ENCODE data around the gene GTF2F2.
A peak's percentile ranks its signal among the peaks of the same experiment; 100 is the strongest.
"Not testable (repeated sequence)": the region's sequence is repeated elsewhere in the genome, so short reads cannot be mapped to it uniquely, and the experiment has no call there.

Gene GTF2F2

DNA sequence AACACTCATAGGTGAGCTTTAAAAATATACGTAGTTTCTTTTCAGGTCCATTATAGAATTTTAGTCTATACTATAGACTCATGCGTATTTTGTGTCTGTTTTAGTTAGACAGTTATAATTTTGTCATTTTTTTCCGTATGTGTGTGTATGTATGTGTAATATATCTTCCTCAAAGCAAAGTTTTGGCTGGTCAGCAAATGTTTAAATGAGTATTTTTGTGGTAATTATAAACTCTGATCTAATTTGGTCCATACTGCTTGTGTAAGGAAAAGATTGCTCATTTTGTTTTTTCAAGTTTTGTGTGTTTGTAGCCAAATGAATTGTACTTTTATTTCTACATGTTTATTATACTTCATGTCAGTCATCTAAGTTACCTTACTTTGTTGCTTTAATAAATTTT, 60.0 kb downstream of the GTF2F2 start:
- no peak for DNase-seq (ENCODE audit: low read depth in 2 of 2)

DNA sequence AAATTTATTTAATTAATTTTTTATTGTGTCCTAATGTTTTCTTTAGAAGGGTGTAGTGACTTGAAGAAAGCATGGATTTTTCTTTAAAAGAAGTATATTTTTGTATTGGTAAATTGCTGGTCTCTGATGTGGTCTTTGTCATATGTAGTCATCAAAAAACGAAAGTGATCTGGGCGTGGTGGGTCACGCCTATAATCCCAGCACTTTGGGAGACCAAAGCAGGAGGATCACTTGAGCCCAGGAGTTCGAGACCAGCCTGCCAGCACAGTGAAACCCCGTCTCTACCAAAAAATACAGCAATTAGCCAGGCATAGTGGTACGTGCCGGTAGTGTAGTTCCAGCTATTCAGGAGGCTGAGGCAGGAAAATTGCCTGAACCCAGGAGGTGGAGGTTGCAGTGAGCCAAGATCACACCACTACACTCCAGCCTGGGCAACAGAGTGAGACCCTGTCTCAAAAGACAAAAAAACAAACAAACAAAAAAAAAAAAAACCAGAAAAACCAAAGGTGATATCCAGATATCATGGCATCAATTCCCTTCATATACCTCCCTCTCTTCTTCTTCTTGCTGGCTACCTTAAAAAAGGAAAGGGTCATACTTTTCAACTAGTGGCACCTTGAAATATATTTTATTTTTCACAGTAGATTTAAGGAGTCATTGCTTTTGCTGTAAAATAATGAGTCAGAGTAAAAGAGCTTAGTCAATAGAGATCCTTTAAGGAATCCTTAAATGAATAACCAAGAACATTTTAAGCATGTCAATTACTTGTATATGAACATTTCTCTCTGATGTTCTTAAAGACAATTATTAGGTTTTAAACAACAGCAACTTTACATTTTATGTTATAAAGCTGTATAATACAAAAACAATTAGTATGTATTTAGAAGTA, 60.6 kb downstream of the GTF2F2 start:
- no peak for DNase-seq (ENCODE audit: low read depth in 2 of 2)

DNA sequence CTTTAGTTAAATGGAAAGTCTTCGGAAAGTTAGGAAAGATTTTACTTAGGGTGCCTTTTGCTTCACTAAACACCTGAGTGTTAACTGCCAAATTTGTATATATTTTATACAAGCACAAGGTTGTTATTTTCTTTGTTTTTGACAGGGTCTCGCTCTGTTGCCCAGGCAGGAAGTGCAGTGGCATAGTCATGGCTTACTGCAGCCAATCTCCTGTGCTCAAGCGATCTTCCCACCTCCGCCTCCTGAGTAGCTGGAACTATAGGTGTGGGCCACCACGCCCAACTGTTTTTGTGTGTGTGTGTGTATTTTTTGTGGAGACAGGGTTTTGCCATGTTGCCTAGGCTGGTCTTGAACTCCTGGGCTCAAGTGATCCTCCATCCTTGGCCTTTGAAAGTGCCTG, 64.4 kb downstream of the GTF2F2 start:
- no peak for DNase-seq (ENCODE audit: low read depth in 2 of 2)

DNA sequence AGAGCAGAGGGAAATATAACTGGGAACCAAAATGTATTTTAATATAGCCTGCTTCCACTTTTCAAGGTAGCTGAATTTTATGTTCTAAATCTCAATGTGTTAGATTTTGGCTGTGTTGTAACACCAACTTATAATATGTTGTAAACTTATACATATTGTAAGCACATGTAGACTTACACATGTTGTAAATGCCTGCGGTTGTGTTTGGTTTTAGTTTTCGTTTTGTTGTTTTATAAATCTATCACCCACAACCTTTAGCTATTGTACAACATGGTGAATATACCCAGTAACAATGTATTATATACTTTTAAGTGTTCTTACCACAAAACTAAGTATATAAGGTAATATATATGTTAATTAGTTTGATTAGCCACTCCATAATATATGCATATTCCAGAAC, 65.0 kb downstream of the GTF2F2 start:
- DNase-seq (ENCODE audit: low read depth in 2 of 2), result no peak

DNA sequence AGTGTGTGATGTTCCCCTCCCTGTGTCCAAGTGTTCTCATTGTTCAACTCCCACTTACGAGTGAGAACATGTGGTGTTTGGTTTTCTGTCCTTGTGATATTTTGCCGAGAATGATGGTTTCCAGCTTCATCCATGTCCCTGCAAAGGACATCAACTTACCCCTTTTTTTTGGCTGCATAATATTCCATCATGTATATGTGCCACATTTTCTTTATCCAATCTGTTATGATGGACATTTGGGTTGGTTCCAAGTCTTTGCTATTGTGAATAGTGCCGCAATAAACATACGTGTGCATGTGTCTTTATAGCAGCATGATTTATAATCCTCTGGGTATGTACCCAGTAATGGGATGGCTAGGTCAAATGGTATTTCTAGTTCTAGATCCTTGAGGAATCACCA, 68.8 kb downstream of the GTF2F2 start:
- DNase-seq (ENCODE audit: low read depth in 2 of 2), result not testable (repeated sequence)

DNA sequence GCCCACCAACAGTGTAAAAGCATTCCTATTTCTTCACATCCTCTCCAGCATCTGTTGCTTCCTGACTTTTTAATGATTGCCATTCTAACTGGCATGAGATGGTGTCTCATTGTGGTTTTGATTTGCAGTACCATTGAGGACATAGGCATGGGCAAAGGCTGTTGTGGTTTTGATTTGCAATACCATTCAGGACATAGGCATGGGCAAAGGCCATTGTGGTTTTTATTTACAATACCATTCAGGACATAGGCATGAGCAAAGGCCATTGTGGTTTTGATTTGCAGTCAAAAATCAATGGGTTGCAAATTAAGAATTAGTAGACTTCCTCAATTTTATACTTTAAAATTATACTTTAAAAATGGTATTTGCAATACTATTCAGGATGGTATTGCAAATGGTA, 69.2 kb downstream of the GTF2F2 start:
- DNase-seq (ENCODE audit: low read depth in 2 of 2), result not testable (repeated sequence)

DNA sequence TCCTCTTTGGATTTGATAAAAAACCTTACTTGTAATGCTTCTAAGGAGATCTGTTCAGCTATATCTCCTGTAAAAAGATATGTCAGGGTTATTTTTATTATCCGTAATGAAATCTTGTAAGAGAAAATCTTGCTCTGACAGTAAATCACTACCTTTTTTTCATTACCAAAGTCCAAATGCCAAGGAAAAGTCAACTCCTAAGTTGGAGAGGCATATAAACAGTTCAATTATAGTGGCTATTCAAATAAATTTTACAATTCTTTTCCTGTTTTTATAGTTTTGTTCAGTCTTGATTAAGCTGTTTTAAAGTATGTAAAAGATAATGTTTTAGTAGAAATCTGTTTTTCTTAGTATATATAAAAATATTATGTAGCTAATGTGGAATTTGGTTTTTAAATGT, 71.6 kb downstream of the GTF2F2 start:
- no peak for DNase-seq (ENCODE audit: low read depth in 2 of 2)

DNA sequence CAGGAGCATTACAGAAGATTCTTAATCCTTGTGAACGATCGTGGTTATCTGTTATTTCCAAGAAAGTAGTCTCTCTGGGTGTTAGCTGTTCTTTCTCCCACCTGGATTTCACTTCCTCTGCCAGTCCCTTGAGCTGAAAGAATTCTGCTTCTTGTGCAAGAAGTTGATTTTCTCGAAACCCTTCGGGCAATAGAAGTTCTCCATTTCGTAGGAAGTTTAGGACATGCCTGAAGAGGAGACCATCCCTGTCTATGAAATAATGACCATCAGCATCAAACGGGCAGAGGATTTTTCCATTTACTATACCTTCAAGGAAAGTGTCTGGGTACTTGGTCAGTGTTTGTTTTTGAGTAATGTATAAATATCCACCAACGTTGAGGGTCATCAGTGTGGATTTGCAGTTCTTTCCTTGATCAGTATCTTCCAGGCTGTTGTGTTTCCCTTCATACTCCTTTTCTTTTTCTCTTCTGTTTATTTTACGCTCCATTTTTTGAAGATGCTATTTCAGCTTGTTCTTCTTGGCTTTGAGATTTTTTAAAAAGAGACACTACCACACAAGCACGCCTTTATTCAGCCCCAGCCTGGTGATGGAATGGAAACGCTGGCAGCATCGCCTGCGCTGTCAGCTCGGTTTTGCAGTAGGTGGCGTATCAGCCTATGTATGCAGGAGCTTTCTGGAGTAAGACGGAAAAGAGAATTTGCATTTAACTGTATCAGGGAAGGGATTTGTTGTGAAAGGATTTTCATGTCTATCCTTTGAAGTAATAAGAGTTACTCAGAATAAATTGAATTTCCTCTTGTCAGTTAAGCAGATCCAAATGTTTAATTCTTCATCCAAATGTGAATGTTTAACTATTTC, 74.0 kb downstream of the GTF2F2 start:
- no peak for DNase-seq (ENCODE audit: low read depth in 2 of 2)

DNA sequence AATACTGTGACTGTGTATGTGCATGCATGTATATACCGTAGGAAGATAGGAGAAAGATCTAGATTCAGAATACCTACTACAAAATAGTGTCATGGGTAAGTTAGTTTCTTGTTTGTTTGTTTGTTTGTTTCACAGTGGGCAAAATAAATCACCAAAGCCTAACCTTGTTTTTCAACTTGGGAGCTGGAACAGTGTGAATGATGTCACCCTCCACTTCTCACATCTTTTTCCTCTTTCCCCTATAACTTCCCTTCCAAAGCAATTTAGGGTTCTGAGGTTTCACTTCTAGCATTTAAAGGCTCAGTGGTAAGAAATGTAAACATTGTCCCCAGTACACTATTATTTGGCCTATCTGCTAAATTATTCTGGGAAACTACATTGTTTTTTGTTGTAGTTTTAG, 75.1 kb downstream of the GTF2F2 start:
- DNase-seq (ENCODE audit: low read depth in 2 of 2), result no peak

DNA sequence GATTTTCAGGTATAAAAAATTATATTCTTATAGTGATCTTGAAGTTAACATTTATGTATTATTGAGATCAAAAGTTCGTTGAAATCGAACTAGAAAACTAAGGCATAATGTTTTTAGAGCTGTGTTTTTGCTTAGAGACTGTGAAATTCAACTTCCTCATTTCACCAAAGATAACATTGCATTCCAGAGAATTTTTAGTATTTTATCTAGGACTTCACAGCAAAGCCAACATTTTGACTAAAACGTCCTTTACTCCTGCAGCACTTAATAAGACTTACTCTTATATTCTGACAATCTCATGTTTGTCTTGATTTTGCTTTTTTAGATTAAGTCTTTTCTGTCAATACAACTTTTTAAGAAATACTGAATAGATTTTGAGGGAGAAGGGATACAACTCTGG, 75.8 kb downstream of the GTF2F2 start:
- DNase-seq (ENCODE audit: low read depth in 2 of 2), result no peak

DNA sequence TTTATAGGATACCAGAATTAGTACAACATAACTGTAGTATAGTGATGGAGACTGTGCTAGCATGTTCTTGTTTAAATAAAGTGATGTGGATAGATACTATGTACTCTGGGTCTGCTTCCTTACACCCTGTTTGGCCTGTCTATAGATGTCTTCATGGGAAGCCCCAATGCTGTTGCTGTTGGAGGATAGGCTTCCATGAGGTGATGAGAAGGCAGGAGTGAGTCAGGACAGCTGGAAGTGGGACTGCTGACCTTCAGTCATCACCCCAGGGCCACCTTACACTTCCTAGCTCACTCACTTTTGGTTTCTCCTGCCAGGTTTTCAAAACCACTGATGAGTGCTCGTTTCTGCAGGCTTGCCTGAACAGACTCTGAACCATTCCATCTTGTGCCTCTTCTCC, 76.3 kb downstream of the GTF2F2 start:
- no peak for DNase-seq (ENCODE audit: low read depth in 2 of 2)

DNA sequence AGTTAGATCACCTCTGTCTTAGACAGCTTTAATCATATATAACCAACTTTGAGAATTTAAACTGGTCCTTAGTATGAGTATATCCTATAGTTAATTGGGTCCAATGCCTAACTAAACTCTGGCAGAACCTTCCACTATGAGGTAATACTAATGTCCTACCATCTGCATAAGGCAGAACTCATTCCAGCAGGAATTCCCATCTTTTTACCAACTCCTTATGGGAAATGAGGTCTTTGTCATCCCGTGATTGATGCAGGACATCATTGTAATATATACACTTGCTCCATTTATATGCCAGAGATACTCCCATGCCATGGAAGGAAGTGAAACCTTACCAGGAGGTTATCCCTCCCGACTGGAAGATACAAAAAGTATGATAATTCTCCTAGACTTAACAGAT, 77.7 kb downstream of the GTF2F2 start:
- no peak for DNase-seq (ENCODE audit: low read depth in 2 of 2)

DNA sequence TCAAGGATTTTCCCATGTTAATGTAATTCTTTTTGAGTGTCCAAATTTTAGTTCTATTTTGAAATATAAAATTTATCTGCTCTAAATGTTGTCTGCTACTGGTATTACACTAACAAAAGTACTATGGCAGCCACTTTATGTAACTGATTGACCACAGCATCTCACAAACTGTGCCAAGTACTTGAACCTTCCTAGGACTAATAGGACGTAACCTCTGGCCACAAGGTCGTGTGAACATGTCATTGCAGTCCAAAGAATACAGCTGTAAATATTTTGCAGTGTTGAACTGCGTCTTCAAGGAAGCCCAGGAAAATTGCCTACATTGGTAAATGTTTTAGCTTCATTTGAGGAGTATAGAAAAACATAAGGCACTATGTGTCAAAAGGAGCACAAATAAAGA, 78.6 kb downstream of the GTF2F2 start:
- DNase-seq (ENCODE audit: low read depth in 2 of 2), result no peak

DNA sequence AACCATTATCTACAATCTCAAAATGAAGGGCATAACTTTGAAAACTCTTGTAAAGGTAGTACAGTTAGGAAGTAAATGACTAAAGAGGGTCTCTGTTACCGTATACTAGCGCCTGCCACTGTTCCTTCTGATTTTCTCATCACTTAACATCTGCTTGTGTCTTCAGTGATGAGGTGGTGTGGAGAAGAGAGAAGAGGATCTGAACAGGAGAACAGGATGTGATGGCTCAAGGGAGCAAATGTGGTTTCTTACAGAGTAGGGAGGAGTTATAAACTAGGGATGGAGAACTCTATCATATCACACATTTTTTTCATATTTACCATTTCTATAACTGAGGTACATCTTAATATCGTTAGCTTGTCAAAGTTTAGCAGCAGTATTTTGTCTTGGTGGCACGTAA, 79.4 kb downstream of the GTF2F2 start:
- no peak for DNase-seq (ENCODE audit: low read depth in 2 of 2)

DNA sequence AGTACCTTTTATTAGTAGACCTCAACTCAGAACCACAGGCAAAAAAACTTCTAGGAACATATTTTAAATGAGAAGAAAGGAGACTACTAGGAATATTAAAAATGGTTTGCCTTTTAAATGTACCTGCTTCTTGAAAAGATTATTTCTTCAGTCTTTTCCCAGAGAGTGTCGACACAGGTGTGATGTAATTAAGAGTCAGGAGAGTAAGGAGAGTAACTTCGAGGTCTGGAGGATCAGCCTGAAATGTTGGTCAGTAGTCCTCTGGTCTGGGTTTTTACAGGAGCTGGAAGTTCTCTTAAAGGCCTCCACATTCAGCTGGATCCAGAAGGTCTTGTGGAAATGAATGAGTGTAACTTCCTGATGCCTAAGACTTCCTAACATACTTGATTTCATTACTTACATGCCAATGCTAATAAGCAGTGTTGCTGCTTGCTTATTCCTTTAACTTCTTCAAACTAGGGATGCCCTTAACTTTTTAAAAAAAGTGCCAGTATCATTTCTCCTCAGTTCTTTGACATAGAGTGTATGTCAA, 80.5 kb downstream of the GTF2F2 start, which contains the start of gene KCTD4:
Gene KCTD4, minus strand, starts transcription at position 345 of the 532 bp plus-strand sequence. CDS start 6,478 bp downstream, outside the sequence.
- no peak for DNase-seq (ENCODE audit: low read depth in 2 of 2)

DNA sequence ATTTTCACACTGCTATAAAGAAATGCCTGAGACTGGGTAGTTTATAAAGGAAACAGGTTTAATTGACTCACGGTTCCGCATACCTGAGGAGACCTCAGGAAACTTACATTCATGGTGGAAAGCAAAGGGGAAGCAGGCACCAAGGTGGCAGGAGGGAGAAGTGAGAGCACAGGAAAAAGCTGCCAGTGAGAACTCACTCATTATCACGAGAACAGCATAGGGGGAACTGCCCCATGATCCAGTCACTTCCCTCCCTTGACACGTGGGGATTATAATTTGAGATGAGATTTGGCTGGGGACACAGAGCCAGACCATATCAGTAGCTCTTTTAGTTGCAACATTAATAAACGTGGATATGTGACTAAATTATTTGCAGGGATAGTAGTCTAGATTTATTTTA, 84.8 kb downstream of the GTF2F2 start:
- DNase-seq (ENCODE audit: low read depth in 2 of 2), result no peak

DNA sequence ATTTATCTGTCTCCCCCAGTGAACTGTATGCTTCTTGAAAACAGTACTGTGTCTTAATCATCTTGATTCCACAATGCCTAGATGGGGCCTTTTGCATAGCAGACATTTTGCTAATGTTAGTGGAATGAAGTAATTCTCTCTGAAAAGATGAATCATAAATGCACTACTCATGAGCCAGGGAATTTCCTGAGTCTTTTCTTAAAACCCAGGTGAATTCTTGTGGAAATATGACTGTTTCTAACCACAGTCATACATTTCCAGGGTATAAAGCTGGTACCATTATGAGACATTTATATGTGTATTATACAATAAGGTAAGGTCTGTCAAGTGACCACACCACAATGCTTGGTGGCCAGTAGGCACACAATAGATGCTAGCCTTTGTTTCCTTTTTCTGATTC, 86.0 kb downstream of the GTF2F2 start:
- DNase-seq (ENCODE audit: low read depth in 2 of 2), result peak in 1 of 2 donors; percentile 3

DNA sequence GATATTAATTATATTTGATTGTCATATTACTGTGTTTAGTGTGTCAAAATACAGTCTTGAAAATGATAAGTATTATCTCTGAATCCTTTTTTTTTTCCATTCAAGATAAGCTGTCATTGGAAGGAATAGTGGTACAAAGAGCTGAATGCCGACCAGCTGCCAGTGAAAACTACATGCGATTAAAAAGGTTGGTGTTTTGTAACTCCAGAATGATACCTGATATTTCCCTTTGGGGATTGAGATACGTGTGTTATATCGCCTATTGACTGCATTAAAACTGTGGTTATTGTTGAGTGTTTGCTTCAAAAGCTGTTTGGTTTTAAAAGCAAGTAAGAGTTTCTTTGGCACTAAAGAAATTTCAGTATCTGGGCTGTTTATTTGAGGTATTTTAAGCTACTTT, 87.0 kb downstream of the GTF2F2 start:
- DNase-seq (ENCODE audit: low read depth in 2 of 2), result no peak

DNA sequence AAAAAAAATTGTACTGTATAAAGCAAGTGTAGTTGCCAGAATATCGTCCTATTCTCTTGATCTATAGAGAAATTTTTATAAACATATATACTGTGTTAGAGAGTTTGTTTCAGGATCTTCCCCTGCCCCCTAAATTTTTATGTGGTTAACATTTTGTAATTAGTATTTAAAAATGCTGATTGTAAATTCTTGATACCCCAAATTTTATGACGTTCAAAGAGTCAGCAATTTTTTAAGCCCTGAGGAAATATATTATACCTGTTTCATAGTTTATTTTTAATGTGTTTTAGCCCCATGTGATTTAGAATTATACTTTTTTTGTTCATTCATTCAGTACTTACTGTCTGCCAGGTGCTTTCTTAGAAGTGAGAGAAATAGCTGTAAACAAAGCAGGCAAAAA, 87.8 kb downstream of the GTF2F2 start:
- DNase-seq (ENCODE audit: low read depth in 2 of 2), result no peak

DNA sequence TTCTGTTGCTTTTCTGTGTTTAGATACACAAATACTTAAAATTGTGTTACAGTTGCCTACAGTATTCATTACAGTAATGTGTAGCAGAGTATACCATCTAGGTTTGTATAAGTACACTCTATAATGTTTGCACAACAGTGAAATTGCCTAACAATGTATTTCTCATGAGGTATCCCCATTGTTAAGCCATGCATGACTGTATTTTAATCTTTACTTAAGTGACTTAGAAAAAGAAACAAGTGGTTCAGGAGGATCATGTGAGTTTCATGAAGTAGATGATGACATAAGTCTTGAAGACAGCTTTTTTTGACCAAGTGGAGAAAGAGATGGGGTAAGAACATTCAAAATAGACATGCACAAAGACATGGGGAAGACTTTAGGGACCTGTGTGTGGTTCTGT, 88.9 kb downstream of the GTF2F2 start:
- no peak for DNase-seq (ENCODE audit: low read depth in 2 of 2)

DNA sequence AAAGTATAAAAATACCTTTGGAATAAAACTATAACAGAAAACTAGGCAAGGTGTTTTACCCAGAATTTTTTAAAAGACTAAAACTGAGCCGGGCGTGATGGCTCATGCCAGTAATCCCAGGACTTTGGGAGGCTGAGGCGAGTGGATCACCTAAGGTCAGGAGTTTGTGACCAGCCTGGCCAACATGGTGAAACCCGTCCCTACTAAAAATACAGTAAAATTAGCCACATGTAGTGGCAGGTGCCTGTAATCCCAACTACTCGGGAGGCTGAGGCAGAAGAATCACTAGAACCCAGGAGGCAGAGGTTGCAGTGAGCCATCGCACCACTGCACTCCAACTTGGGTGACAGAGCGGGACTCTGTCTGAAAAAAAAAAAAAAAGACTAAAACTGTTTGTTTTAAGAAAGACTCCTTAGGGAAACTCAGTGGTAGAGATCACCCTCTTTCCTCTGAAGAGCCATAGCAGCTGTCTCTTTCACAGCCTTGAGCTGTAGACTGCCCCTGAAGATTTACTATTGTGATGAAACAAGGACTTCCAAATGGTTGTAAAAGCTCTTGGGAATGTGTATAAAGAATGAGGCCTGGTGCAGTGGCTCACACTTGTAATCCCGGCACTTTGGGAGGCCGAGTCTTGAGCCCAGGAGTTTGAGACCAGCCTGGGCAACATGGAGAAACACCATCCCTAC, 95.2 kb downstream of the GTF2F2 start:
- no peak for DNase-seq (ENCODE audit: low read depth in 2 of 2)

DNA sequence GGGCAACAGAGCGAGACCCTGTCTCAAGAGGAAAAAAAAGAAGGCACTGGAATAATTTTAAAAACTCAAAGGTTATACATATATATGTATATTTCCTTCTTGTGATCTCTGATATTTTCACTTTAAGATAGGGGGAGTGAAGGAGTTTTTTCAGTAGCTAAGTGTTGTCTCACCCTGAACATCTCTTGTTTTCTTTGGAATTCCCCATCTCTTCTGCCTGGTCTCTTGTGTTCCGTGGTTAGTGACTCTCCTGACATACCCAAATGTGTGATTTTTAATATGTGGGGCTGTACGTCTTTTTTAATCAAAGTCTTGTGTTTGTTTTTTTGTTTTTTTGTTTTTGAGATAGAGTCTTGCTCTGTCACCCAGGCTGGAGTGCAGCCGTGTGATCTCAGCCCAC, 95.9 kb downstream of the GTF2F2 start:
- no peak for DNase-seq (ENCODE audit: low read depth in 2 of 2)

All from stimulated activated CD4-positive, alpha-beta T cell treated with anti-CD3 and anti-CD28 coated beads, Interleukin-15, amount 100 ng/mL, for 48 hours (primary cell).